GM18526 (cell line): Measurements from ENCODE around the gene MRPS11.

Experiments
- POLR2A ChIP-seq: IDR thresholded peaks from 3 replicates; pipeline ENCODE4 v1.6.1; 2011; ENCODE audit not compliant: insufficient read length; ENCODE audit errors: extremely low read depth

Gene MRPS11

DNA sequence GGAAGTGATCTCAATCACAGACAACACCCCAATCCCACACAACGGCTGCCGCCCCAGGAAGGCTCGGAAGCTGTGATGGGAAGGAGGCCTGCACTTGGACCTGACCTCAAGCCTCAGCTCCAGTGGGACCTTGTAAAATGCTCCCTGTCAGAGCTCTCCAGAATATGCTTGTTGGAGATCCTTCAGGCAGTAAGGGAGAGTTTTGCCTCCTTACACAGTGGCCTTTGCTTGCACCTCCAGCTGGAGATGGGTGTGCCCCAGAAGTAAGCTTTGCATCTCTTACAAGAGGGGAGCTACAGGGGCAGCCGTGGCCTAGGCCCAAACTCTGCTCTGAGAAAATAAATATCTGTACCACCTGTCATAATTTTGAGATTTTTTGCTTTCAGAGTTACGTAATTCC is 10.4 kb downstream of the MRPS11 start:
- no peak for TF ChIP-seq POLR2A

GRCh38 chr15:88479169-88479568 is 11.7 kb downstream of the MRPS11 start:
- no peak for TF ChIP-seq POLR2A

- no peak for TF ChIP-seq POLR2A
Measured at GRCh38 chr15:88480981-88481380, 13.5 kb downstream of the MRPS11 start.

GRCh38 chr15:88482263-88482662 is 14.8 kb downstream of the MRPS11 start:
- TF ChIP-seq POLR2A, result no peak

DNA sequence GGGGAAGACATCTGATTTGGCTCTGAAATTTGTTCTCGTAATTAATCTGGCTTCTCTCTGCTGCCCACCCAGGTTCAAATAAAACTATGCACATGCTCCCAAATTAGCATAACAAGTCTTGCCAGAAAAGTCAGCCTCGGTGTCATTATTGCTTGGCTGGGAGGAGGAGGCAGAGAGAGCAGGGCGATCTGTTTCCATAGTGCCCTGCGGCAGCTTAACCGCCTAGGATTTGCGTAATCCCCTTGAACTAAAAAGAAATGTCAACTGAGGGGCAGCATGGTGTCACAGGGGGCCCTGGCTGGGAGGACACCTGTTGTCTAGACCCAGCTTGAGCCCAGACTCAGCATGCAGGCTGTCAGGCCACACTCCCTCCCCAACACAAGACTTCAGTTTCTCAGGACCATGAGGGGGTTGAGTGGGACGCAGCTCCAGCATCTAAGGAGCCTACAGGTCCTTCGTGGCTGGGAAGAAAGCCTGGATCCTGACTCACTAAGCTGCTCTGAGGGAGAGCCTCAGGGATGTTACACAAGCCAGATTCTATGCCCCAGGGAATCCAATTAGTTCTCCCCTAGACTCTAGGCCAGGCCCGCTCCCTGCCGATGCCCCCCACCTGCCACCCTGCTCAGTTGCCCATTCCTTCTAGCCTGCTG is 17.3 kb downstream of the MRPS11 start:
- TF ChIP-seq POLR2A, result no peak

DNA sequence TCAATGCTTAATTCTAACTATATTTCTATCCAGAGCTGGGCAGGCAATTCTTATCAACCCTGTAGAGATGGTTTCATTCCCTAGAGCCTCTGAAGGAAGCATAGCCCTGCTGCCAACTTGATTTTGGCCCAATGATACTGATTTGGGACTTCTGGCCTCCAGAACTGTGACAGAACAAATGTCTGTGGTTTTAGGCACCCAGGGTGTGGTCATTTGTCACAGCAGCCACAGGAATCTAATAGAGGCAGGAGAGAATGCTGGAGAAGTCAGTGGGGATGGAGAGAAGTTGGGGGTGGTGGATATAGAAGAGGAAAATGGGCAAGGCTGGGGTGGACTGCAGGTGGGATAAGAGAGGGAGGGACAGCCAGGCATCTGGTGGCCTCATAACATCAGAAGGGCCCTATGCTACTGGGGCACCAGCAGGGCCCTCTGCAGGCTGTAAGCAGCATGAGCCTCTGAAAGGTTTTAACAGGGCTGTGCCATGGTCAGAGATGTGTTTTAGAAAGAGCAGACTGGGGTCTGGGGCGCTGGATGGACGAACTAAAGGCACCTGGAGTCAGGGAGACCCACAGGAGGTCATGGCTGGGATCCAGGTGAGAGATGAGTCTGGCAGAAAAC is 19.8 kb downstream of the MRPS11 start:
- TF ChIP-seq POLR2A, result no peak

- no peak for TF ChIP-seq POLR2A
Measured at GRCh38 chr15:88487796-88488523, 20.5 kb downstream of the MRPS11 start.

- no peak for TF ChIP-seq POLR2A
Measured at GRCh38 chr15:88489321-88489720, 21.8 kb downstream of the MRPS11 start.

DNA sequence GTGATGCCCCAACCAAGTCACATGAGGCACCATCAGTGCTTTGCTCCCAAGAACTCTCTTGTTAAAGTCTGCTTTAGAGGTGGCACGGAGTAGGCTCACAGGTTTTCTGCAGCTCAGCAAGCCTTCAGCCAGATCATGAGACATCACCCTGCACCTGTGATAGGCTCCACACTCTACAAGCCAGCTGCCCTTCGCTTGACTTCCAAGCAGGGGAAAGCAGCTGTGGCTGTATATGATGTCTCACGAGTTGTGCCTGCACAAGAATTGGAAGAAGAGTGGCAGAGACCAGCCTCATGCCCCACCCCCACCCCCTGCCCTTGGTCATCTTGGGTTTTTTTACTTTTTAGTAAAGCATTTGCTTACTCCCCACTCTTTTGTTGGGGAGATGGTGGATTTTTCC is 22.5 kb downstream of the MRPS11 start:
- TF ChIP-seq POLR2A, result no peak

DNA sequence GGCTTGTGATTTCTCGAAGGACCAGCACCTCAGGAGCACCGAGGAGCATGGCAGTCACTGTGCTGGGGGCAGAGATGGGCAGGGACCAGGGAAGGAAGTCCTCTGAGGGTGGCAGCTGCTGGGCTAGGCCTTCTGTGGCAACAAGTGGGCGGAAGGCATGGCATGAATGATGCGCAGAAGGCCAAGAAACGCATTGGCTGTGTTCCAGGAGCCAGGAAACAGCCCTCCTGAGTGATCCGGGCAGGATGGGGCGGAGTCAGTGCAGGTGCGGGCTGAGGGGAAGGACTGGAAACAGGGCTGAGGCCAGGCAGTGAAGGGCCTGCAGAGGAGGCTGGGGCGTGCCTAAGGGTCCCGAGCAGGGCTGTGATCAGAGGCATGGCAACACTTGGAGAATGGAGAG is 23.6 kb downstream of the MRPS11 start:
- no peak for TF ChIP-seq POLR2A

- TF ChIP-seq POLR2A, result no peak
Measured at GRCh38 chr15:88493844-88494243, 26.3 kb downstream of the MRPS11 start.

DNA sequence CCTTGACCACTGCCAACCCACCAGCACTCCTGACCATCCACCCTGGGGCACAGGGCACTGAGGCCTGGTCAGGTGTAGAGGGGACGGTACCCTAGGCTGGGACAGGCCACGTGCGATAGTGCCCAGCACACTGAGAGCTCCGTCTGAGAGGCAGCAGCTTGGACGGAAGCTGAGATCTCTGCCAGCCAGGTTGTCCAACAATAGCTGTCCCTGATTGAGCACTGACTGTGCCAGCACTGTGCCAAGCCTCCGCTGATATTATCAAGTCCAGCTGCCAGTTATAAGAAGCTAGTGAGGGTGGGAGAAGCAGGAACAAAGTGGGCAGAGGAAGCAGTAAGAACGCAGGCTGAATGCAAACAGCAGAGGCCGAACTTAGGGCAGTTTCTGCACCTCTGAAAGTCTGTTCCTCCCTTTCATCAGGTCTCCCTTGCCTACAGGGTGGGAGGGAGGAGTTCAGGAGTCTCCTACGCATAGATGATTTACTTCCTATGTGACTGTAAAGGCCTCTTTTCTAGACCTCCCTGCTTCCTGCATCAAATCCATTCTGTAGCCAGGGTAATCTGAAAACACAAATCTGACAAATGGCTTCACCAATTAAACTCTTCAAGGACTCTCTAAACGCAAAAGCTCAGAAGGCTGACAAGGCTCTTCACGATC is 29.7 kb downstream of the MRPS11 start:
- no peak for TF ChIP-seq POLR2A

- TF ChIP-seq POLR2A, result no peak
Measured at GRCh38 chr15:88498996-88499395, 31.5 kb downstream of the MRPS11 start.

GRCh38 chr15:88504445-88504844 is 36.9 kb downstream of the MRPS11 start:
- TF ChIP-seq POLR2A, result no peak

GRCh38 chr15:88505721-88506120 is 38.2 kb downstream of the MRPS11 start:
- TF ChIP-seq POLR2A, result no peak

- TF ChIP-seq POLR2A, result no peak
Measured at GRCh38 chr15:88506628-88507027, 39.1 kb downstream of the MRPS11 start.
